Peyer's patch (tissue), 4 donors: ENCODE results near the gene LMO1. TPM values are rescaled to one million over a fixed set of nuclear protein-coding genes. Genes with fewer than 3 reads are reported as not detected.

Source experiments
- DNase-seq, 3 donors: peaks; one replicate each; pipeline ENCODE4 v3.0.0-alpha.2; 2017 to 2019
- H3K27ac ChIP-seq, 4 donors: fragments of 200-600 bp; sonication (generic); one replicate each; pipeline ENCODE4 v1.5.1; 2016 to 2019
- H3K27me3 ChIP-seq, 2 donors: fragments of 200-600 bp; sonication (generic); one replicate each; pipeline ENCODE4 v1.5.1; 2019
- H3K36me3 ChIP-seq, 3 donors: fragments of 200-600 bp; sonication (generic); one replicate each; pipeline ENCODE4 v1.5.1; 2016 to 2019
- H3K4me1 ChIP-seq, 4 donors: fragments of 200-600 bp; sonication (generic); one replicate each; pipeline ENCODE4 v1.5.1; 2016 to 2019
- H3K4me3 ChIP-seq, 4 donors: fragments of 200-600 bp; sonication (generic); 1 replicate in 3 of 4; 2 replicates in 1 of 4; pipeline ENCODE4 v1.5.1; 2016 to 2019; ENCODE audit warnings: mild to moderate bottlenecking in 1 of 4
- H3K9me3 ChIP-seq, 4 donors: fragments of 200-600 bp; sonication (generic); one replicate each; pipeline ENCODE4 v1.5.1; 2016 to 2019; ENCODE audit warnings: mild to moderate bottlenecking in 1 of 4
- CTCF ChIP-seq, 6 experiments: fragments of 450-650 bp in 4 of 6; fragments of 200-600 bp in 2 of 6; sonication (generic) in 1 of 6; IDR thresholded peaks; one replicate each; pipeline ENCODE4 v1.5.1; 2017 to 2019; ENCODE audit warnings: antibody characterized with exemption in 6 of 6, mild to moderate bottlenecking in 3 of 6, moderate library complexity in 1 of 6
- POLR2A ChIP-seq, 2 donors: fragments of 450-650 bp; IDR thresholded peaks; one replicate each; pipeline ENCODE4 v1.5.1; 2017; ENCODE audit warnings: antibody characterized with exemption in 2 of 2, mild to moderate bottlenecking in 2 of 2, moderate library complexity in 2 of 2
- total RNA-seq, 4 donors: library from RNA; depleted of rRNA; stranded (reverse); fragments of >200 nt; gene quantifications; one replicate each; pipeline ENCODE4 v1.1.0, GENCODE V29; 2016

The LMO1 gene
- total RNA-seq, 4 donors from 2014 or later = not detected

GRCh38 chr11:8217926-8218325 is 45.8 kb downstream of the LMO1 start:
- H3K36me3 ChIP-seq = no peaks in the 10 kb centered on the region
- no peak overlapping the region for H3K27ac ChIP-seq
- H3K4me3 ChIP-seq = no peak overlapping the region
- H3K4me1 ChIP-seq = no peaks in the 10 kb centered on the region
- TF ChIP-seq CTCF (IDR thresholded peaks at IDR 0.05) (no peak), POLR2A (IDR thresholded peaks at IDR 0.05) (no peak)
- no peaks in the 10 kb centered on the region for H3K27me3 ChIP-seq
- no peak for DNase-seq
- no peaks in the 10 kb centered on the region for H3K9me3 ChIP-seq

DNA sequence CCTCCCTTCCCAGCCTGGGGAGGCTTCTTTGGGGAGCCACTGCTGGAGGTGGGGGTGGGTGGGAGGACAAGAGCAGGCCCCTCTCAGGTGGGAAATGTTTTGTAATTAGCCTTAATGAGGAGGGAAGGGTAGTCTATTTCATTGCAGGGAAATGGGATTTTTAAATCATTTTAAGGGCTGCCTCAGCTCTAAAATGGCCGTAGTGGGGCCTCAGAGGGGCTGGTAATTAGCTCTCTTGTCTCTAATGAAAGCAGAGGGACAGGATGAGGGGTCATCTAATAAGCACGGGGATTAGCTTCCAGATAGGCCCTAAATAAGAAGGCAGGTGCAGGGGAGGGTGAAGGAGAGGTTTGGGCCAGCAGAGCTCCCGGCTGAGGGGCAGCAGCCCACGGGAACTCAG is 46.5 kb downstream of the LMO1 start:
- Histone ChIP-seq H3K4me3 (no peak overlapping the region), H3K27ac (no peak overlapping the region), H3K27me3 (no peaks in the 10 kb centered on the region), H3K4me1 (no peaks in the 10 kb centered on the region), H3K36me3 (no peaks in the 10 kb centered on the region), H3K9me3 (no peaks in the 10 kb centered on the region)
- TF ChIP-seq CTCF (IDR thresholded peaks at IDR 0.05) = no peak
- no peak for TF ChIP-seq POLR2A (IDR thresholded peaks at IDR 0.05)
- DNase-seq = no peak

DNA sequence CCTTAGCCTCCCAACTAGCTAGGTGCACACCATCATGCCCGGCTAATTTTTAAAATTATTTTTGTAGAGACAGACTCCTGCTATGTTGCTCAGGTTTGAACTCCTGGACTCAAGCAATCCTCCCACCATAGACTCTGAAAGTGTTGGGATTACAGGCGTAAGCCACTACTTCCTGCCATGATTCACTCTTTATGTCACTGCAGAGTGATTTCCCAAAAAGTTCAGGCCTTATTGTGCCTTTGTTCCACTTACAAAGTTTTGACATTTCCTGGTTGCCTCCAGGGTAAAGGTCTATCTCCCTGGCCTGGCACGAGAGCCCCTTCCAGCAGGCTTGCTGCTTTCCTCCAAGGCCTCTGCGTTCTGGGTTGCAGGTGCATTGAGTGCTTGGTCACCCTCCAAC is 50.3 kb downstream of the LMO1 start:
- Histone ChIP-seq H3K9me3 (no peaks in the 10 kb centered on the region), H3K4me1 (no peaks in the 10 kb centered on the region), H3K4me3 (no peak overlapping the region), H3K27ac (no peak overlapping the region), H3K27me3 (no peaks in the 10 kb centered on the region), H3K36me3 (no peaks in the 10 kb centered on the region)
- no peak for TF ChIP-seq CTCF (IDR thresholded peaks at IDR 0.05)
- TF ChIP-seq POLR2A (IDR thresholded peaks at IDR 0.05) = no peak
- no peak for DNase-seq

DNA sequence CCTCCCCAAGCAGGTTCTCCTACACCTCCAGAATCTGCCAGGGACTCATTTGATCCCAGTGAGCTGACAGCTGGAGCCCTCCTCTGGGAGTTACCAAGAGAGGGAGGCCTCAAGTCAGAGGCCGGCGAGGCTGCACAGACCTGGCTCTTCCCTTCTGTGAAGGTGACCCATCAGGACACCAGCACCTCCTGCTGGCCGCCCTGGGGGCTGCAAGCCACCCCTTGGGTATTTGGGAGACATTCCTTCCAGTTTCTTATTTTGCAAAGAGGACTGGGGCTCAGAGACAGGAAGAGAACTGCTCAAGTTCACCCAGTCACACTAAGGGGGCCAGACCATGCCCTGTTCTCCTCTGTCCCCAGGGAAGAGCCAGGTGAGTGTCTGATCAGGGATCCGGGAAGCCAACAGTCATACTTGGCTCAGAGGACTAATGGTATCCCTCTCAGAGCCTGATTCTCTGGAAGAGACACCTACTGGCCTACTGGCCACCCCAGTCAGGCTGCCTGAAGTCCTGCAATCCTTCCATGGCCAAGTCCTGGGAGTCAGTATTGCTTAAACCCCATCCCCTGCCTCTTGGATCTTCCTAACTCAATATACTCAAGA is 54.4 kb downstream of the LMO1 start:
- TF ChIP-seq CTCF (IDR thresholded peaks at IDR 0.05) (peak in 3 of 6 experiments; percentile 22 to 40 (median 31)), POLR2A (IDR thresholded peaks at IDR 0.05) (no peak)
- Histone ChIP-seq H3K4me3 (no peak overlapping the region), H3K4me1 (no peaks in the 10 kb centered on the region), H3K36me3 (no peaks in the 10 kb centered on the region), H3K27me3 (no peaks in the 10 kb centered on the region), H3K9me3 (no peaks in the 10 kb centered on the region), H3K27ac (no peak overlapping the region)
- DNase-seq = peak in 2 of 3 donors; percentile 42 to 74

DNA sequence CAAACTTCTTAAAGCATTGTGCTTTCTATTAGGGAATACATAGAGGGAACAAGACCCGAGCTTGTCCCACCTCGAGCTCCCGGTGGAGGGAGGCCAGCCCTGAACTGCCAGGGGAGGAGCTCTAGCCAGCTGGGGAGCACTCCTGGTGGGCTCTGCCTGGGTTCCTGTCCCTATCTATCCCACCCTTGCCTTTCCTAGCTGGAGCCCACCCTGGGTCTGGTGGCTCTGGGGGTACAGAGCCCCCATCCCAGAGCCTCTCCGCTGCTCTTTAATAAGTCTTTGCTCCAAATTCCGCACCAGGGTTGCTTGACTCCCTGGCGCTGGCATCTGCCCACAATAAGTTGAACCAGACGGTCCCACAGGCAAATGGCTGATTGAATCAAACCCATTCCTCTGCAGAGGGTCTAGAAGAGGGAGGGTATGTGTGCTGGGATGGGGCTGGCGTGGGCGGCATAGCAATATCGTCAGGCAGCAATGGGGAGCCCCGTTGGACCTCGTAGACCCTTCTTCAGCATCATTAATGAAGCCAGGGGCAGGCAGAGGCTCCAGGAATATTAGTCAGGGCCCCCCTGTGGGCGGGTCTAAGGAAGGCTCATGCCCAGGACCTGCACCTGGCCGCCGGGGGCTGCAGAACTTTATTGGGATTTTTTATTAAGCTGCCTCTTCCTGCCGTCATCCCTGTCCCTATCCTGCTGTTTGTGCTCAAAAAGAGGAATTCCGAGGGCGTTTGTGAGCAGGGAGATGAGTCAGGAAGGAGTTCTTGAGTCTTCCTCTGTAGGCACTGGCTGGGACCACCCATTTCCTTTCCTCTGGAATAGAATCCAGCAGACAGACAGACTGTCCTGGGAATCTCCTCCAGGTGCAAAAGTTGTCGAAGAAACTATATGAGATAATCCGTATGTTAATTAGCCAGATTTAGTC is 56.3 kb downstream of the LMO1 start:
- Histone ChIP-seq H3K4me1 (no peaks in the 10 kb centered on the region), H3K9me3 (no peaks in the 10 kb centered on the region), H3K4me3 (no peak overlapping the region), H3K36me3 (no peaks in the 10 kb centered on the region), H3K27me3 (no peaks in the 10 kb centered on the region), H3K27ac (peak overlapping the region in 3 of 4 donors; percentile 18 to 68 (median 63))
- TF ChIP-seq POLR2A (IDR thresholded peaks at IDR 0.05) (no peak), CTCF (IDR thresholded peaks at IDR 0.05) (no peak)
- no peak for DNase-seq
